GM23248 (cell line): ENCODE data around the gene KRT83.

Experiments
- EZH2 ChIP-seq: fragments of 200-600 bp; sonication (generic); IDR thresholded peaks from 2 replicates; pipeline ENCODE4 v1.6.1; 2018; ENCODE audit warnings: antibody characterized with exemption, mild to moderate bottlenecking; ENCODE audit not compliant: insufficient read depth, poor library complexity, severe bottlenecking
- EZH2phosphoT487 ChIP-seq: fragments of 200-600 bp; sonication (generic); IDR thresholded peaks from 2 replicates; pipeline ENCODE4 v1.6.1; 2018; ENCODE audit warnings: antibody characterized with exemption, moderate library complexity, mild to moderate bottlenecking, low read depth; ENCODE audit not compliant: insufficient read depth

DNA sequence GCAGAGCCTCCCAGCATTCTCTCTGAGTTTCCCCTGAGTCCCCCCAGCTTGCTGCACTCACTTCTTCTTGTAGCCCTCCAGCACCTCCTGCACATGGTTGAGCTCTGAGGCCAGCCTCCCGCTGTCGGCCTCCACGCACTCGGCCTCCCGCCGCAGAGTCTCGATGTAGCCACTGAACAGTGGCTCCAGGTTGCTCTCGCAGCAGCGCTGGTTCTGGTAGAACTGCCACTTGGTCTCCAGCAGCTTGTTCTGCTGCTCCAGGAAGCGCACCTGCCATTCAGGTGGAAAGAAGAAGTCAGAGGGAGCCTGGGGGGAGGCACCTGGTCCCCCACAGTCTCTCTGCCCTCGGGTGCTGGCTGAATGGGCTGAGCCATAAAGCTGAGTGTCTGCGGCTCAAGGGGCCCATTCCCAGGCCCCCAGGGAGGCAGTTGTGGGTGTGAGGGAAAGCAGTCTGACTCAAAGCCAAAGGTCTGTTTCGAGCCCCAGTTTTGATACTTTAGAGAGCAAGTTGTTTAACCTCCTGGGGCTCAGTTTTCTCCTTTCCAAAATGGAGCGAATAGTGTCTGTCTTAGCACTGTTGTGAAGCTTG lies 43.8 kb upstream of the KRT83 start:
- TF ChIP-seq EZH2: no peak
- no peak for TF ChIP-seq EZH2phosphoT487
